Neuronal stem cell (in vitro differentiated cells): ENCODE data around the gene ZBTB24. TPM values are rescaled to one million over a fixed set of nuclear protein-coding genes. Genes with fewer than 3 reads are reported as not detected.

Experiments
- DNase-seq: peaks from one replicate; pipeline ENCODE4 v3.0.0-alpha.2; 2013; ENCODE audit warnings: low spot score
- H2AFZ ChIP-seq: one replicate; pipeline ENCODE4 v1.6.1; 2013; ENCODE audit warnings: mild to moderate bottlenecking, low read length, inconsistent platforms
- H2AK5ac ChIP-seq: 2 replicates; pipeline ENCODE4 v1.6.1; 2013; ENCODE audit warnings: low read depth, mild to moderate bottlenecking, inconsistent platforms, low read length, moderate library complexity, mixed read lengths
- H2BK120ac ChIP-seq: 2 replicates; pipeline ENCODE4 v1.6.1; 2013; ENCODE audit warnings: low read depth, mild to moderate bottlenecking, inconsistent platforms, low read length, moderate library complexity, mixed read lengths
- H2BK12ac ChIP-seq: one replicate; pipeline ENCODE4 v1.6.1; 2013; ENCODE audit warnings: low read length, inconsistent platforms
- H2BK15ac ChIP-seq: 2 replicates; pipeline ENCODE4 v1.6.1; 2013; ENCODE audit warnings: mild to moderate bottlenecking, low read length, inconsistent platforms, mixed read lengths
- H2BK5ac ChIP-seq: one replicate; pipeline ENCODE4 v1.6.1; 2013; ENCODE audit warnings: inconsistent platforms, mild to moderate bottlenecking, low read length, moderate library complexity
- H3K14ac ChIP-seq: one replicate; pipeline ENCODE4 v1.6.1; 2013; ENCODE audit warnings: low read length, inconsistent platforms
- H3K18ac ChIP-seq: 2 replicates; pipeline ENCODE4 v1.6.1; 2013; ENCODE audit warnings: low read length, inconsistent platforms
- H3K23ac ChIP-seq: 2 replicates; pipeline ENCODE4 v1.6.1; 2013; ENCODE audit warnings: low read depth, mild to moderate bottlenecking, mixed read lengths, low read length, inconsistent platforms; ENCODE audit not compliant: poor library complexity
- H3K27ac ChIP-seq: replicated peaks from 3 replicates; pipeline ENCODE4 v1.5.1; 2013; ENCODE audit warnings: low read length, inconsistent platforms
- H3K27me3 ChIP-seq, 3 experiments: 2 replicates each; pipeline ENCODE4 v1.6.1; 2013; ENCODE audit warnings: low read length in 3 of 3, mild to moderate bottlenecking in 2 of 3, inconsistent platforms in 1 of 3, low read depth in 1 of 3, mixed read lengths in 1 of 3, moderate library complexity in 1 of 3; ENCODE audit not compliant: control insufficient read depth in 3 of 3, insufficient read depth in 3 of 3
- H3K36me3 ChIP-seq, 2 donors: replicated peaks in 1 of 2; 2 replicates each; pipeline ENCODE4 v1.6.1; 2013; ENCODE audit warnings: low read length in 2 of 2; ENCODE audit not compliant: control insufficient read depth in 2 of 2, insufficient read depth in 2 of 2
- H3K4ac ChIP-seq: 2 replicates; pipeline ENCODE4 v1.6.1; 2013; ENCODE audit warnings: inconsistent platforms, mild to moderate bottlenecking, low read length, moderate library complexity
- H3K4me1 ChIP-seq, 2 donors: 1 replicate in 1 of 2; 2 replicates in 1 of 2; pipeline ENCODE4 v1.6.1; 2013; ENCODE audit warnings: low read length in 2 of 2, low read depth in 1 of 2; ENCODE audit not compliant: control insufficient read depth in 2 of 2, insufficient read depth in 1 of 2
- H3K4me2 ChIP-seq: one replicate; pipeline ENCODE4 v1.6.1; 2013; ENCODE audit warnings: mild to moderate bottlenecking, low read length, inconsistent platforms; ENCODE audit not compliant: insufficient read depth, poor library complexity, severe bottlenecking
- H3K4me3 ChIP-seq, 2 donors: 2 replicates each; pipeline ENCODE4 v1.5.1; 2013; ENCODE audit warnings: low read length in 2 of 2, mild to moderate bottlenecking in 2 of 2, inconsistent platforms in 1 of 2, moderate library complexity in 1 of 2
- H3K79me1 ChIP-seq: one replicate; pipeline ENCODE4 v1.6.1; 2013; ENCODE audit warnings: low read depth, mild to moderate bottlenecking, inconsistent platforms, low read length, moderate library complexity
- H3K9ac ChIP-seq: one replicate; pipeline ENCODE4 v1.6.1; 2013; ENCODE audit warnings: mild to moderate bottlenecking, low read depth, low read length, inconsistent platforms; ENCODE audit not compliant: poor library complexity
- H3K9me3 ChIP-seq, 2 donors: replicated peaks in 1 of 2; 2 replicates each; pipeline versions ENCODE3 to v1.6.1; 2013; ENCODE audit warnings: low read length in 2 of 2, mild to moderate bottlenecking in 2 of 2, inconsistent platforms in 1 of 2, low read depth in 1 of 2, mixed read lengths in 1 of 2, moderate library complexity in 1 of 2; ENCODE audit not compliant: control insufficient read depth in 2 of 2, insufficient read depth in 1 of 2
- H4K8ac ChIP-seq: one replicate; pipeline ENCODE4 v1.6.1; 2013; ENCODE audit warnings: low read depth, mild to moderate bottlenecking, inconsistent platforms, low read length, moderate library complexity
- H4K91ac ChIP-seq: one replicate; pipeline ENCODE4 v1.6.1; 2013; ENCODE audit warnings: low read length, low read depth, mild to moderate bottlenecking, inconsistent platforms; ENCODE audit not compliant: poor library complexity
- WGBS, 2 donors: extraction: QIAGEN DNeasy Blood & Tissue Kit; methylation state at CpG; one replicate each; pipeline ENCODE4 v1.1.7; 2013; ENCODE audit warnings: missing lambda C conversion rate in 2 of 2, mixed read lengths in 1 of 2; ENCODE audit not compliant: insufficient read length in 2 of 2, insufficient replicate concordance in 1 of 2; ENCODE audit errors: extremely low coverage in 2 of 2; 5-methylcytosine and 5-hydroxymethylcytosine counted together
- polyA plus RNA-seq, 2 experiments: library from polyadenylated mRNA; stranded (reverse); fragments of 200-250 nt; gene quantifications; one replicate each; pipeline ENCODE4 v1.2.3, GENCODE V29; 2013

The ZBTB24 gene
- polyA plus RNA-seq (2013, experiment 1 of 2): 5.3 TPM
- 5.3 TPM for polyA plus RNA-seq (2013, experiment 2 of 2)

DNA sequence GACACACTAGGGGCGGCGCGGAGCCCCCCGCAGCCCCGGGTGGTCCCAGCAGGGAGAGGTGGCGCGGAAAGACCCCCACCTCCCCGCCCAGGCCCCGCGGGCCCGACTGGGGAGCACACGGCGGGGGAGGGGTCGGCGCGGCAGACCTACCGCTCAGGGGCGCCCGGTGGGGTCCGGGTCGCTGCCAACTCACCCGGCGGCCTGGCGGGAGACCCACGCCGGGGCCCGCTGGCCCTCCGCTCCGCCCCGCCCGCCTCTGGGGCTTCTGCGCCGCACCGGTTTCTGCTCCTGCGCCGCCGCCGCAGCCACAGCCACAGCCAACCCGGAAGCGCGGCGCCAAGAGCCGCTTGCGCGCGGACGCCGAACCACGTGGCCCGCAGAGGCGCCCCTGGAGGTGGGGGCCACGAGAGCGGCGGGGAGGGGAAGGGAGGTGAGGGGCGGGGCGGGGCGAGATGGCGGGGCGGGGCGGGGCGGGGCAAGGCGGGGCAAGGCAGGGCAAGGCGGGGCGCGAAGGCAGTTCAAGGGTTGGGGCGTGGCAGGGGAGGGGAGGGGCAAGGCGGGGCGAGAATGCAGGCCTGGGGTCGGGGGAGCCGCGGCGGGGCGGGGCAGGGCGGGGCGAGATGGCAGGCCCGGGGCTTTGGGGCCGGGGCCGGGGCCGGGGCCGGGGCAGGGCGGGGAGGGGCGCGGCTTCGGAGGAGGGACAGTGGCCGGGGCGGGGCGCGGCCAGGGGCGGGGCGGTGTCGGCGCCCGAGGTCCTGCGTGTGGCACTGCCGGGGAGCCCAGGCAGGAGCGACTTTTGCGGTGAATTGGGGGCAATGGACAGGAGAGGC is at the start of gene ZBTB24:
ZBTB24 (minus strand) TSS at position 315 of the 830 bp plus-strand sequence. CDS start 1,193 bp downstream, outside the sequence.
- no peak within 1 kb of the TSS for H4K91ac ChIP-seq
- H3K23ac ChIP-seq: peak within 1 kb of the TSS; percentile 28
- H3K4ac ChIP-seq: no peak within 1 kb of the TSS
- peak within 1 kb of the TSS; percentile 57 to 91 for H3K4me3 ChIP-seq
- no peak within 1 kb of the TSS for H2AK5ac ChIP-seq
- no peak within 1 kb of the TSS for H2BK15ac ChIP-seq
- DNase-seq: peak; percentile 86
- no peak within 1 kb of the TSS for H2BK120ac ChIP-seq
- no CpG with 5 or more reads among the region's 97 CpGs for WGBS, 2 donors
- peak within 1 kb of the TSS; percentile 92 for H3K18ac ChIP-seq
- peaks cover 0 to 7% of the 10 kb centered on the region in 2 donors for H3K9me3 ChIP-seq
- no peak within 1 kb of the TSS for H2BK5ac ChIP-seq
- H3K36me3 ChIP-seq: peaks cover 5 to 35% of the 10 kb centered on the region in 2 donors
- H3K4me2 ChIP-seq: peak within 1 kb of the TSS; percentile 71
- H4K8ac ChIP-seq: no peak within 1 kb of the TSS
- H2AFZ ChIP-seq: peak within 1 kb of the TSS; percentile 88
- no peaks in the 10 kb centered on the region for H3K79me1 ChIP-seq
- H2BK12ac ChIP-seq: no peak within 1 kb of the TSS
- peaks cover 0 to 27% (median 2%) of the 10 kb centered on the region in 3 experiments for H3K27me3 ChIP-seq
- H3K9ac ChIP-seq: peak within 1 kb of the TSS; percentile 53
- peak within 1 kb of the TSS; percentile 72 for H3K14ac ChIP-seq
- no peaks in the 10 kb centered on the region for H3K4me1 ChIP-seq
- H3K27ac ChIP-seq: no peak within 1 kb of the TSS

DNA sequence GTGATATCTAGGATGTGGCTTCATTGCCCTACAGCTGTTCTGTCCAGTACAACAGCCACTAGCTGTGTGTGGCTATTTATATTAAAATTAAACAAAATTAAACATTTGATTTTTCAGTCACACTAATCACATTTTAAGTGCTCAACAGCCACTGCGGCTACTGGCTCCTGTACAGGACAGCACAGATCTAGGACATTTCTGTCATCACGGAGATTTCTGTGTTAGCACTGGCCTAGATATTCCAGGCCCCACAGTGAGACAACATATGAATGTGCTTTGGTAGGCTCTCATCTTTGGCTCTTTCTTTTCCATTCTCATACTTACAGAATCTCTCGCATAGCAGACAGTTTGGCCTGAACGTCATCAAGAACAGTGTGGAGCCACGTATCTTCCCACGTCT is 48.4 kb upstream of the ZBTB24 start:
- Histone ChIP-seq H3K4ac (no peak overlapping the region), H3K27ac (no peak overlapping the region), H3K9me3 (no peaks in the 10 kb centered on the region), H2BK12ac (no peak overlapping the region), H3K4me3 (no peak overlapping the region), H2BK15ac (no peak overlapping the region), H3K4me2 (no peak overlapping the region), H4K8ac (no peak overlapping the region), H3K36me3 (no peaks in the 10 kb centered on the region), H3K9ac (no peak overlapping the region), H2AFZ (no peak overlapping the region), H2BK5ac (no peak overlapping the region), H3K23ac (no peak overlapping the region), H3K4me1 (no peaks in the 10 kb centered on the region), H3K18ac (no peak overlapping the region), H2BK120ac (no peak overlapping the region), H4K91ac (no peak overlapping the region), H2AK5ac (no peak overlapping the region), H3K14ac (no peak overlapping the region), H3K79me1 (no peaks in the 10 kb centered on the region), H3K27me3 (no peaks in the 10 kb centered on the region)
- no CpG with 5 or more reads among the region's 6 CpGs for WGBS, 2 donors
- DNase-seq: no peak

DNA sequence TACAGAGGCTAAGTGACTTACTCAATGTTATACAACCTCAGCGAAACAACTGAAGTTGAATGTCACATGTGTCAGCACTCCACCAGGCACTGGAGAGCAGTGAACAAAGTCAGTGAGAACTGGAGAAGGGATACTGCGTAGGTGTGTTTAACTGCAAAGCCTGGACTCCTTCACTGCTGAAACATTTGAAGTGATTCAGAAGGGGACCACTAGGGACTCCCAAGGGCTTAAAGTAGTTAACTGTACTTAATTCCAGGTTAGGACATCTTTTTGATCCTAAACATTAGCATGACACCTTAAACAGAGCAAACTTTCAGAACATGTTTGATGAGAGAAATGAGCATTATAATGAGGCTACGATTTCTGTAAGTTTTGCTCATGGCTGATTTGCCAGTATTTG is 45.0 kb upstream of the ZBTB24 start:
- Histone ChIP-seq H4K91ac (no peak overlapping the region), H2BK5ac (no peak overlapping the region), H2BK15ac (no peak overlapping the region), H3K4me2 (no peak overlapping the region), H3K18ac (no peak overlapping the region), H3K9ac (no peak overlapping the region), H2AK5ac (no peak overlapping the region), H2AFZ (no peak overlapping the region), H3K4me3 (no peak overlapping the region), H3K27ac (no peak overlapping the region), H4K8ac (no peak overlapping the region), H3K4me1 (no peaks in the 10 kb centered on the region), H2BK12ac (no peak overlapping the region), H3K36me3 (no peaks in the 10 kb centered on the region), H2BK120ac (no peak overlapping the region), H3K9me3 (peaks cover 0 to 3% of the 10 kb centered on the region in 2 donors), H3K4ac (no peak overlapping the region), H3K79me1 (no peaks in the 10 kb centered on the region), H3K23ac (no peak overlapping the region), H3K27me3 (no peaks in the 10 kb centered on the region), H3K14ac (no peak overlapping the region)
- WGBS, 2 donors: no CpG with 5 or more reads among the region's 3 CpGs
- no peak for DNase-seq

DNA sequence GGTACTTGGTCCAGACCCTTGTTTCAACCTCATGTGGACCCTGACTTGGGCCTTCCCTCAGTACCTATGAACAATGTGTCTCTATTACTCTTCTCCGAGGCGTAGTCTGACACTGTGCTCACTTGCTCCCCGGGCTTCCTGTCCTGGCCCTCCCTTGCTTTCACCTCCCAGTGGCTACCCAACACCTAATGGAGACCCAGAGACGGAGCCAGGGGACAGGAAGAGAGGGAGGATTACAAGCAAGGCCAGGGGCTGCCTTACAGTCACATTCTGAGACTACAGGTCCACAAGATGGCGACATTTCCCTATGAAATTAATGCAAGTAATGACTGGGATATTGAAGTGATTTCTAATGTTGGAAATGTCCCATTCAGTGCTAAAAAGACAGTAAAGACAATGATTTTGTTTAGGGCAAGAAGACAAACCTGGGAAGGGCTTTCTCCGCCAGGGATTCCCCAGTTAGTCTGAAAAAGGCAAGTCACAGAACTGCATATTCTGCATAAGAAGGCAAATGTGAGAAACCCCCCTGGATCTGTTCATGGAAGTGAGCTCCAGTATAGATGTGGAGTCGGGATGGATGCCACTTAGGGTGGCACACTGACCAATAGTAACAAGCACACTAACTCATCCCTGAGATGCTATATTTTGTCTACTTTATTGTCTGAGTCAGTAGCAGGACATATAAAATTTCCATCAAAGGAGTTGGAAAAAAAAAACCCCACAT is 44.0 kb upstream of the ZBTB24 start:
- Histone ChIP-seq H3K4ac (no peak overlapping the region), H2AFZ (peak overlapping the region; percentile 67), H4K91ac (no peak overlapping the region), H3K9ac (no peak overlapping the region), H4K8ac (no peak overlapping the region), H2BK15ac (no peak overlapping the region), H2BK120ac (no peak overlapping the region), H2AK5ac (no peak overlapping the region), H2BK12ac (no peak overlapping the region), H3K4me1 (no peaks in the 10 kb centered on the region), H3K4me3 (no peak overlapping the region), H3K23ac (no peak overlapping the region), H3K27ac (no peak overlapping the region), H3K18ac (no peak overlapping the region), H3K36me3 (no peaks in the 10 kb centered on the region), H2BK5ac (no peak overlapping the region), H3K14ac (no peak overlapping the region), H3K4me2 (no peak overlapping the region), H3K9me3 (peaks cover 0 to 3% of the 10 kb centered on the region in 2 donors), H3K27me3 (no peaks in the 10 kb centered on the region), H3K79me1 (no peaks in the 10 kb centered on the region)
- peak; percentile 61 for DNase-seq
- WGBS, 2 donors: no CpG with 5 or more reads among the region's 7 CpGs
